H1 (cell line): ENCODE measurements around the gene BPIFB3. TPM values are rescaled to one million over a fixed set of nuclear protein-coding genes. Genes with fewer than 3 reads are reported as not detected.
A peak's percentile ranks its signal among the peaks of the same experiment; 100 is the strongest.

Experiments used
- CTCF ChIA-PET: fragments of 300-600 bp; sonication (Branson Sonifier 250); formaldehyde crosslinking; loops from one replicate; lab custom pipeline; 2021; ENCODE audit not compliant: partially characterized antibody; lab: Charles Lee
- POLR2A ChIA-PET: fragments of 300-600 bp; sonication (Branson Sonifier 250); formaldehyde crosslinking; loops from one replicate; lab custom pipeline; 2021; ENCODE audit warnings: inconsistent platforms; ENCODE audit not compliant: partially characterized antibody; lab: Charles Lee
- DNase-seq, 2 experiments: peaks; one replicate each; pipeline versions ENCODE4 v3.0.0 to v3.0.0-alpha.2; 2010 to 2022; ENCODE audit warnings: low spot score in 2 of 2, low read depth in 1 of 2, mixed read lengths in 1 of 2
- FAIRE-seq: peaks from 2 replicates; lab custom pipeline; 2011; peaks lifted over from hg19 to GRCh38; lab: Jason Lieb, UNC
- H2AFZ ChIP-seq: 2 replicates; pipeline ENCODE4 v1.8.1; 2012; ENCODE audit warnings: low read length, inconsistent platforms
- H2AK5ac ChIP-seq: 2 replicates; pipeline ENCODE4 v1.6.1; 2013; ENCODE audit warnings: low read depth, low read length
- H2BK120ac ChIP-seq: replicated peaks from 2 replicates; pipeline ENCODE3; 2013; ENCODE audit warnings: low read depth, low read length, inconsistent platforms
- H2BK12ac ChIP-seq: 2 replicates; pipeline ENCODE4 v1.6.1; 2013; ENCODE audit warnings: low read depth, low read length
- H2BK15ac ChIP-seq: 2 replicates; pipeline ENCODE4 v1.6.1; 2013; ENCODE audit warnings: low read length
- H2BK20ac ChIP-seq: 2 replicates; pipeline ENCODE4 v1.6.1; 2013; ENCODE audit warnings: low read length
- H2BK5ac ChIP-seq: 2 replicates; pipeline ENCODE4 v1.6.1; 2013; ENCODE audit warnings: low read depth, low read length
- H3K14ac ChIP-seq: 2 replicates; pipeline ENCODE4 v1.6.1; 2013; ENCODE audit warnings: inconsistent platforms; ENCODE audit not compliant: insufficient read length
- H3K18ac ChIP-seq: 2 replicates; pipeline ENCODE4 v1.6.1; 2013; ENCODE audit warnings: low read length; ENCODE audit errors: extremely low read depth
- H3K23ac ChIP-seq: 2 replicates; pipeline ENCODE4 v1.6.1; 2013; ENCODE audit warnings: inconsistent platforms; ENCODE audit not compliant: insufficient read length
- H3K23me2 ChIP-seq: 2 replicates; pipeline ENCODE4 v1.6.1; 2013; ENCODE audit warnings: low read depth, low read length
- H3K27ac ChIP-seq: 2 replicates; pipeline ENCODE4 v1.6.1; 2011; ENCODE audit warnings: low read depth, low read length, inconsistent platforms
- H3K27me3 ChIP-seq, 4 experiments: replicated peaks in 1 of 4; 1 replicate in 1 of 4; 2 replicates in 3 of 4; pipeline versions ENCODE4 v1.6.1 to v1.8.1; 2011 to 2013; ENCODE audit warnings: low read length in 3 of 4, mild to moderate bottlenecking in 3 of 4, inconsistent platforms in 2 of 4, mixed read lengths in 2 of 4, moderate library complexity in 1 of 4; ENCODE audit not compliant: control insufficient read depth in 3 of 4, insufficient read depth in 3 of 4; ENCODE audit errors: extremely low read depth in 1 of 4
- H3K36me3 ChIP-seq, 4 experiments: 2 replicates each; pipeline versions ENCODE4 v1.6.1 to v1.8.1; 2011 to 2013; ENCODE audit warnings: mild to moderate bottlenecking in 4 of 4, low read length in 3 of 4, moderate library complexity in 2 of 4, control low read depth in 1 of 4, inconsistent platforms in 1 of 4; ENCODE audit not compliant: insufficient read depth in 4 of 4, control insufficient read depth in 2 of 4
- H3K4ac ChIP-seq: replicated peaks from 2 replicates; pipeline ENCODE3; 2013; ENCODE audit warnings: low read length, low read depth, mixed read lengths, inconsistent platforms; ENCODE audit not compliant: insufficient read length
- H3K4me1 ChIP-seq, 4 experiments: replicated peaks in 1 of 4; 1 replicate in 1 of 4; 2 replicates in 3 of 4; pipeline versions ENCODE4 v1.6.1 to v1.8.1; 2011 to 2013; ENCODE audit warnings: low read length in 3 of 4, inconsistent platforms in 2 of 4, mixed read lengths in 1 of 4; ENCODE audit not compliant: insufficient read depth in 4 of 4, control insufficient read depth in 3 of 4
- H3K4me2 ChIP-seq, 2 experiments: 2 replicates each; pipeline versions ENCODE4 v1.6.1 to v1.8.1; 2011 to 2013; ENCODE audit warnings: low read depth in 2 of 2, low read length in 2 of 2, control low read depth in 1 of 2, inconsistent platforms in 1 of 2, mild to moderate bottlenecking in 1 of 2; ENCODE audit not compliant: insufficient read depth in 1 of 2
- H3K4me3 ChIP-seq, 4 experiments: fragments of 200-600, 300-600 bp in 1 of 4; sonication (generic), shearing (Covaris generic), sonication (Bioruptor Twin) in 1 of 4; 2 replicates each; pipeline versions ENCODE4 v1.5.1 to v1.8.1; 2011 to 2016; ENCODE audit warnings: low read length in 4 of 4, low read depth in 3 of 4, control low read depth in 2 of 4, inconsistent platforms in 2 of 4, mild to moderate bottlenecking in 2 of 4, mixed read lengths in 1 of 4, moderate library complexity in 1 of 4; ENCODE audit not compliant: insufficient read depth in 2 of 4; ENCODE audit errors: extremely low read depth in 1 of 4
- H3K56ac ChIP-seq: replicated peaks from 2 replicates; pipeline ENCODE3; 2013; ENCODE audit warnings: low read depth, mild to moderate bottlenecking, mixed read lengths, low read length, inconsistent platforms; ENCODE audit not compliant: insufficient read length
- H3K79me1 ChIP-seq: 2 replicates; pipeline ENCODE4 v1.6.1; 2013; ENCODE audit warnings: low read depth, low read length, control low read depth
- H3K79me2 ChIP-seq, 2 experiments: 2 replicates each; pipeline versions ENCODE4 v1.6.1 to v1.8.1; 2012 to 2013; ENCODE audit warnings: low read length in 2 of 2, mild to moderate bottlenecking in 2 of 2, inconsistent platforms in 1 of 2; ENCODE audit not compliant: insufficient read depth in 2 of 2, control insufficient read depth in 1 of 2
- H3K9ac ChIP-seq, 4 experiments: replicated peaks in 1 of 4; 1 replicate in 1 of 4; 2 replicates in 3 of 4; pipeline versions ENCODE4 v1.6.1 to v1.8.1; 2011 to 2013; ENCODE audit warnings: low read depth in 3 of 4, low read length in 3 of 4, control low read depth in 2 of 4, mild to moderate bottlenecking in 2 of 4, moderate library complexity in 2 of 4, inconsistent platforms in 1 of 4; ENCODE audit errors: extremely low read depth in 1 of 4
- H3K9me3 ChIP-seq, 2 experiments: 2 replicates each; pipeline versions ENCODE4 v1.6.1 to v1.8.1; 2012 to 2013; ENCODE audit warnings: mild to moderate bottlenecking in 2 of 2, moderate library complexity in 2 of 2, control low read depth in 1 of 2, inconsistent platforms in 1 of 2, low read depth in 1 of 2, low read length in 1 of 2, mixed read lengths in 1 of 2; ENCODE audit not compliant: insufficient read depth in 2 of 2
- H4K20me1 ChIP-seq, 2 experiments: replicated peaks in 1 of 2; 2 replicates each; pipeline versions ENCODE3 to v1.8.1; 2011 to 2013; ENCODE audit warnings: inconsistent platforms in 2 of 2, low read length in 2 of 2, mild to moderate bottlenecking in 1 of 2; ENCODE audit not compliant: insufficient read depth in 2 of 2, control insufficient read depth in 1 of 2
- H4K5ac ChIP-seq: 2 replicates; pipeline ENCODE4 v1.6.1; 2013; ENCODE audit warnings: low read length, low read depth, mixed read lengths, inconsistent platforms; ENCODE audit not compliant: insufficient read length
- H4K8ac ChIP-seq: 2 replicates; pipeline ENCODE4 v1.8.0; 2013; ENCODE audit warnings: mild to moderate bottlenecking, moderate library complexity, low read length, inconsistent platforms; ENCODE audit not compliant: insufficient read depth; ENCODE audit errors: extremely low read depth
- H4K91ac ChIP-seq: replicated peaks from 2 replicates; pipeline ENCODE3; 2013; ENCODE audit warnings: low read length, mixed read lengths, inconsistent platforms; ENCODE audit not compliant: insufficient read length
- EP300 ChIP-seq, 2 experiments: IDR thresholded peaks; 1 replicate in 1 of 2; 2 replicates in 1 of 2; pipeline ENCODE4 v1.6.1; 2011 to 2012; ENCODE audit warnings: low read depth in 2 of 2, low read length in 2 of 2, mild to moderate bottlenecking in 2 of 2, borderline replicate concordance in 1 of 2, inconsistent platforms in 1 of 2, moderate library complexity in 1 of 2
- HDAC2 ChIP-seq, 2 experiments: fragments of 300-600 bp in 1 of 2; sonication (generic) in 1 of 2; IDR thresholded peaks; 2 replicates each; pipeline ENCODE4 v1.6.1; 2011 to 2012; ENCODE audit warnings: low read depth in 2 of 2, low read length in 2 of 2, mild to moderate bottlenecking in 2 of 2, moderate library complexity in 2 of 2, borderline replicate concordance in 1 of 2, inconsistent platforms in 1 of 2
- WGBS, 2 experiments: shearing (Covaris generic) in 1 of 2; methylation state at CpG; one replicate each; pipeline versions ENCODE4 v1.1.6 to v1.1.7; 2013 to 2015; ENCODE audit warnings: low lambda C conversion rate in 2 of 2, mixed read lengths in 2 of 2, inconsistent platforms in 1 of 2, low coverage in 1 of 2, missing lambda C conversion rate in 1 of 2; ENCODE audit not compliant: insufficient replicate concordance in 2 of 2, insufficient coverage in 1 of 2, insufficient read length in 1 of 2; ENCODE audit errors: extremely low coverage in 1 of 2, missing lambda C conversion rate in 1 of 2; 5-methylcytosine and 5-hydroxymethylcytosine counted together
- polyA plus RNA-seq, 7 experiments: library from polyadenylated mRNA; depleted of rRNA in 3 of 7; stranded (reverse) in 5 of 7; unstranded in 2 of 7; fragments of >200 nt in 5 of 7; fragments of 200-250 nt in 2 of 7; gene quantifications; 1 replicate in 5 of 7; 2 replicates in 1 of 7; 4 replicates in 1 of 7; pipeline versions ENCODE4 v1.2.1 to v1.2.3, GENCODE V29; 2011 to 2013; ENCODE audit warnings: missing spikeins in 2 of 7, mixed read lengths in 2 of 7
- total RNA-seq: library from RNA; stranded (reverse); fragmentation: NEBNext Ultra II Directional; extraction: Animal tissue kit (Norgen Biotek cat#: 25700); gene quantifications from 2 replicates; pipeline ENCODE4 v1.2.1, GENCODE V29; 2021

Gene BPIFB3
- total and polyA plus RNA-seq, 2 of the 8 experiments (the other 6 are each of a cell fraction or from before 2014, with no cell fraction given): not detected

DNA sequence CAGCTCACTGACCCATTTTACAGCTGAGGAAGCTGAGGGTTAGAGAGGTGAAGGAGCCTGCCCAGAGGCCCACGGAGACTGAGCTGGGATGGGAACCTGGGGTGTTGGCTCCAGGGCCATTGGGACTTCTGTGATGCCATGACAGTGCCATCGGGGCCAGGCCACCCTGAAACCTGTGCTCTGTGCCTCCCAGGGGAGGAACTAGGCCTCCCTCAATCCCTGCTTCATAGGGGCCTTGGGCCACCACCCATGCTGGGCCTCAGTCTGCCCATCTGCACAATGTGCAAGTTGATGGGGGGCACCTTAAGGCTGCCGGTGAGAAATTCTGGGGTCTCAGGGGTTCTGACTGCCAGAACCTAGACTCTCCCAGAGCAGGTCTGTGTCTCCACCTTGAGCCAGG is 50.6 kb downstream of the BPIFB3 start:
- Histone ChIP-seq H3K4me2 (no peak overlapping the region), H2AK5ac (no peak overlapping the region), H2BK5ac (no peak overlapping the region), H3K14ac (no peak overlapping the region), H3K4me3 (no peak overlapping the region), H3K36me3 (no peaks in the 10 kb centered on the region), H3K23ac (no peak overlapping the region), H4K91ac (no peak overlapping the region), H3K23me2 (no peaks in the 10 kb centered on the region), H3K4ac (no peak overlapping the region), H3K4me1 (peaks cover 0 to 5% (median 0%) of the 10 kb centered on the region in 4 experiments; a peak in 3 of 7 replicates), H2BK120ac (no peak overlapping the region), H4K5ac (no peak overlapping the region), H3K18ac (peak overlapping the region; percentile 32; the same call in 1 of the 2 replicates), H2BK20ac (0 out of 2 replicates have a peak overlapping the region, but pooled peaks have one; percentile 48)
- CTCF ChIA-PET: interaction anchor here (0.7 to 2.4 kb wide), 9 partner anchors 8 to 360 kb away, joined by 3 to 8 read pairs (median 4); no protein-coding TSS in a partner anchor
- no peak for DNase-seq
- FAIRE-seq: no peak
- WGBS, 2 experiments: 84% methylated on average over 3 of the region's 3 CpGs; no CpG with 5 or more reads in 1 of the 2 experiments
- TF ChIP-seq EP300 (IDR thresholded peaks at IDR 0.05; ENCODE audit: borderline replicate concordance in 1 of 2, low read depth in 2 of 2, low read length in 2 of 2): no peak
- no peak for TF ChIP-seq HDAC2 (IDR thresholded peaks at IDR 0.05; ENCODE audit: borderline replicate concordance in 1 of 2, low read depth in 2 of 2, low read length in 2 of 2)
- TF ChIP-seq, all 59 proteins: peak for 0
- H2BK15ac ChIP-seq: no peak overlapping the region
- H3K79me2 ChIP-seq: no peaks in the 10 kb centered on the region
- no peaks in the 10 kb centered on the region for H3K9me3 ChIP-seq
- H2AFZ ChIP-seq: no peak overlapping the region
- H3K27ac ChIP-seq: no peak overlapping the region
- H3K56ac ChIP-seq: no peak overlapping the region
- no peaks in the 10 kb centered on the region for H3K79me1 ChIP-seq
- POLR2A ChIA-PET: no interaction called here
- no peaks in the 10 kb centered on the region for H3K27me3 ChIP-seq
- 0 out of 2 replicates have a peak overlapping the region, but pooled peaks have one; percentile 27 for H2BK12ac ChIP-seq
- H4K20me1 ChIP-seq: no peaks in the 10 kb centered on the region
- H4K8ac ChIP-seq: no peak overlapping the region
- no peak overlapping the region for H3K9ac ChIP-seq
